HCT116 (cell line): ENCODE measurements around the gene NDOR1. TPM values are rescaled to one million over a fixed set of nuclear protein-coding genes. Genes with fewer than 3 reads are reported as not detected.

Experiments
- ATAC-seq: fragments of 200-7000 bp; cut with Tn5 transposase; 2 replicates; pipeline ENCODE4 v1.9.1; 2020; ENCODE audit warnings: mild to moderate bottlenecking, moderate library complexity
- BruUV-seq: library from RNA; stranded (reverse); fragments of 400-500 nt; replicated peaks from 2 replicates; lab custom pipeline; 2021; lab: Mats Ljungman, UMichigan
- CTCF ChIA-PET: fragments of 300-600 bp; sonication (Branson Sonifier 250); formaldehyde crosslinking; loops from one replicate; lab custom pipeline; 2021; ENCODE audit warnings: antibody characterized with exemption; lab: Charles Lee
- POLR2A ChIA-PET: fragments of 300-600, 350-600 bp; sonication (Branson Sonifier 250); formaldehyde crosslinking; loops from one replicate; lab custom pipeline; 2021; ENCODE audit warnings: antibody characterized with exemption; lab: Charles Lee
- RAD21 ChIA-PET, 2 experiments: fragments of 300-600 bp; sonication (Branson Sonifier 250); formaldehyde crosslinking; loops; one replicate each; lab custom pipeline; 2023; ENCODE audit warnings: low total read pairs in 2 of 2; ENCODE audit not compliant: uncharacterized antibody in 2 of 2, unreplicated experiment in 2 of 2, low non-redundant PET in 1 of 2; lab: Charles Lee
- DNase-seq: peaks from one replicate; pipeline ENCODE4 v3.0.0-alpha.2; 2010; ENCODE audit warnings: low read depth, low spot score
- H2AFZ ChIP-seq: fragments of 200-600 bp; shearing (Covaris generic), sonication (generic); 2 replicates; pipeline ENCODE4 v1.6.1; 2017; ENCODE audit warnings: low read depth, mixed run types, mixed read lengths, antibody characterized with exemption, low read length; ENCODE audit not compliant: poor library complexity, severe bottlenecking
- H3K27ac ChIP-seq: 2 replicates; pipeline ENCODE4 v1.5.1; 2012; ENCODE audit warnings: low read depth, low read length
- H3K27me3 ChIP-seq: fragments of 200-600 bp; sonication (generic); 2 replicates; pipeline ENCODE4 v1.6.1; 2016; ENCODE audit warnings: mixed run types, low read length, mixed read lengths; ENCODE audit not compliant: insufficient read depth
- H3K36me3 ChIP-seq, 2 experiments: fragments of 200-500 bp in 1 of 2; fragments of 200-600 bp in 1 of 2; sonication (Bioruptor generic) in 1 of 2; sonication (generic) in 1 of 2; 2 replicates each; pipeline versions ENCODE4 v1.5.1 to v1.6.1; 2014 to 2016; ENCODE audit warnings: low read length in 2 of 2, inconsistent platforms in 1 of 2, mixed read lengths in 1 of 2, mixed run types in 1 of 2; ENCODE audit not compliant: insufficient read depth in 2 of 2, control insufficient read depth in 1 of 2
- H3K4me1 ChIP-seq, 2 experiments: fragments of 200-600 bp in 1 of 2; sonication (generic) in 1 of 2; 2 replicates each; pipeline versions ENCODE4 v1.5.1 to v1.6.1; 2012 to 2017; ENCODE audit warnings: low read length in 2 of 2, inconsistent platforms in 1 of 2, mild to moderate bottlenecking in 1 of 2, mixed read lengths in 1 of 2, mixed run types in 1 of 2, moderate library complexity in 1 of 2; ENCODE audit not compliant: insufficient read depth in 2 of 2, control insufficient read depth in 1 of 2
- H3K4me2 ChIP-seq: fragments of 200-600 bp; sonication (generic); 2 replicates; pipeline ENCODE4 v1.6.1; 2017; ENCODE audit warnings: mixed run types, low read length, mixed read lengths
- H3K4me3 ChIP-seq, 2 experiments: fragments of 200-600 bp in 1 of 2; sonication (generic) in 1 of 2; replicated peaks in 1 of 2; 2 replicates each; pipeline ENCODE4 v1.5.1; 2011 to 2016; ENCODE audit warnings: low read length in 2 of 2, control low read depth in 1 of 2, low read depth in 1 of 2, mild to moderate bottlenecking in 1 of 2, mixed read lengths in 1 of 2, mixed run types in 1 of 2
- H3K79me2 ChIP-seq: fragments of 200-600 bp; sonication (generic); 2 replicates; pipeline ENCODE4 v1.6.1; 2017; ENCODE audit warnings: mild to moderate bottlenecking, mixed run types, low read length, moderate library complexity, mixed read lengths; ENCODE audit not compliant: insufficient read depth
- H3K9ac ChIP-seq: fragments of 200-600 bp; sonication (generic); 2 replicates; pipeline ENCODE4 v1.6.1; 2016; ENCODE audit warnings: low read length, mixed read lengths
- H3K9me2 ChIP-seq: fragments of 200-600 bp; sonication (generic), shearing (Covaris generic); 2 replicates; pipeline ENCODE4 v1.6.1; 2017; ENCODE audit warnings: mixed run types, mild to moderate bottlenecking, moderate library complexity; ENCODE audit not compliant: insufficient read depth
- H3K9me3 ChIP-seq, 2 experiments: fragments of 200-500 bp in 1 of 2; fragments of 200-600 bp in 1 of 2; sonication (Bioruptor generic) in 1 of 2; sonication (generic) in 1 of 2; 2 replicates each; pipeline ENCODE4 v1.6.1; 2014 to 2017; ENCODE audit warnings: low read length in 2 of 2, mixed read lengths in 2 of 2, inconsistent platforms in 1 of 2, low read depth in 1 of 2, mild to moderate bottlenecking in 1 of 2, mixed run types in 1 of 2, moderate library complexity in 1 of 2; ENCODE audit not compliant: control insufficient read depth in 1 of 2, insufficient read depth in 1 of 2
- H4K20me1 ChIP-seq: fragments of 200-600 bp; sonication (generic), shearing (Covaris generic); 2 replicates; pipeline ENCODE4 v1.6.1; 2017; ENCODE audit warnings: mixed run types, mild to moderate bottlenecking, moderate library complexity; ENCODE audit not compliant: insufficient read depth
- ATF3 ChIP-seq: IDR thresholded peaks from 2 replicates; pipeline ENCODE4 v1.6.1; 2012
- EGR1 ChIP-seq: IDR thresholded peaks from 2 replicates; pipeline ENCODE4 v1.6.1; 2012; ENCODE audit warnings: low read depth
- EZH2 ChIP-seq: fragments of 200-600 bp; sonication (generic); IDR thresholded peaks from 2 replicates; pipeline ENCODE4 v1.6.1; 2017; ENCODE audit warnings: antibody characterized with exemption, mixed run types
- POLR2AphosphoS5 ChIP-seq: IDR thresholded peaks from 2 replicates; pipeline ENCODE4 v1.6.1; 2011; ENCODE audit warnings: mild to moderate bottlenecking, low read depth, low read length, moderate library complexity
- YY1 ChIP-seq: IDR thresholded peaks from 2 replicates; pipeline ENCODE4 v1.6.1; 2011; ENCODE audit warnings: low read length, low read depth, moderate library complexity, mild to moderate bottlenecking; ENCODE audit not compliant: insufficient replicate concordance; ENCODE audit errors: extremely low read depth
- ZFX ChIP-seq: fragments of 450-650 bp; IDR thresholded peaks from 2 replicates; pipeline ENCODE4 v1.6.1; 2017
- ZNF274 ChIP-seq: fragments of 200-500 bp; sonication (Bioruptor generic); IDR thresholded peaks from 2 replicates; pipeline ENCODE4 v1.6.1; 2014; ENCODE audit warnings: mild to moderate bottlenecking, low read depth, low read length, inconsistent platforms
- intact Hi-C: fragments of 100-400 bp; cut with micrococcal nuclease; formaldehyde crosslinking; loops from 2 replicates; pipeline ENCODE4 v1.10.0; 2022
- total RNA-seq: library from RNA; stranded (reverse); gene quantifications from one replicate; pipeline ENCODE4 v1.2.1, GENCODE V29; 2021; ENCODE audit not compliant: unreplicated experiment
- TF ChIP-seq, protein P1 (sequence below), 3 experiments: fragments of 200-600 bp in 1 of 3; sonication (generic) in 1 of 3; IDR thresholded peaks in 2 of 3; conservative IDR thresholded peaks in 1 of 3; 2 replicates each; pipeline ENCODE4 v1.5.1; 2012 to 2017; ENCODE audit warnings: low read depth in 2 of 3, low read length in 2 of 3, antibody characterized with exemption in 1 of 3, borderline replicate concordance in 1 of 3, control low read depth in 1 of 3, mild to moderate bottlenecking in 1 of 3, mixed read lengths in 1 of 3, mixed run types in 1 of 3, moderate library complexity in 1 of 3; ENCODE audit not compliant: insufficient read depth in 1 of 3

NDOR1 gene
- total RNA-seq, 1 experiment from 2014 or later: 28.4 TPM

DNA sequence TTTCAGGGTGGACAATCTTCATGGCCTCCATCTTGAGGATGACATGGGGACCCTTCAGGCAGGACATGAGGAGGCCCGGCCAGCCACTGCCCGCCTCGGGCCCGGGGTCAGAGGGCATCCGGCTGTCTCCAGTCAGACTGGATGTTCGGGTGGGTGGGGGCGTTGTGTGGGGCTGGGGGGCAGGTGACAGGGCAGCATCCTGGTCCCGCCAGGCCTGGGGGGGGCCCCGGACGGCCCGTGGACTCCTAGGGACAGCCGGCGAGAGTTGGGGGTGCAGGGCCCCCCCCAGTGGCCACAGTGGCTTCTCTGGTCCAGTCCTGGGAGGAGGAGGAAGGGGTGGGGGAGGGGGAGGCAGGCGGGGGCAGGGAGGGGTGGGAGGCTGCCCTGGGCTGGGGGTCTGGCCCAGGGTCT is 15.6 kb downstream of the NDOR1 start:
- CTCF ChIA-PET: interaction anchor here (0.7 kb wide), 1 partner anchor 23 kb away, joined by 6 read pairs; no protein-coding TSS in a partner anchor
- peak overlapping the region; percentile 74 for H3K4me2 ChIP-seq
- H3K9me3 ChIP-seq: no peaks in the 10 kb centered on the region
- H3K4me3 ChIP-seq: peak overlapping the region; percentile 50 to 60; a peak in 3 of 4 replicates
- no peaks in the 10 kb centered on the region for H3K9me2 ChIP-seq
- RAD21 ChIA-PET: no interaction called here
- TF ChIP-seq EGR1: no peak
- no peak for TF ChIP-seq ZFX
- no peak for TF ChIP-seq ATF3
- no peak for TF ChIP-seq POLR2AphosphoS5
- TF ChIP-seq EZH2: no peak
- TF ChIP-seq YY1: no peak
- no peak for TF ChIP-seq ZNF274
- TF ChIP-seq, protein P1, sequence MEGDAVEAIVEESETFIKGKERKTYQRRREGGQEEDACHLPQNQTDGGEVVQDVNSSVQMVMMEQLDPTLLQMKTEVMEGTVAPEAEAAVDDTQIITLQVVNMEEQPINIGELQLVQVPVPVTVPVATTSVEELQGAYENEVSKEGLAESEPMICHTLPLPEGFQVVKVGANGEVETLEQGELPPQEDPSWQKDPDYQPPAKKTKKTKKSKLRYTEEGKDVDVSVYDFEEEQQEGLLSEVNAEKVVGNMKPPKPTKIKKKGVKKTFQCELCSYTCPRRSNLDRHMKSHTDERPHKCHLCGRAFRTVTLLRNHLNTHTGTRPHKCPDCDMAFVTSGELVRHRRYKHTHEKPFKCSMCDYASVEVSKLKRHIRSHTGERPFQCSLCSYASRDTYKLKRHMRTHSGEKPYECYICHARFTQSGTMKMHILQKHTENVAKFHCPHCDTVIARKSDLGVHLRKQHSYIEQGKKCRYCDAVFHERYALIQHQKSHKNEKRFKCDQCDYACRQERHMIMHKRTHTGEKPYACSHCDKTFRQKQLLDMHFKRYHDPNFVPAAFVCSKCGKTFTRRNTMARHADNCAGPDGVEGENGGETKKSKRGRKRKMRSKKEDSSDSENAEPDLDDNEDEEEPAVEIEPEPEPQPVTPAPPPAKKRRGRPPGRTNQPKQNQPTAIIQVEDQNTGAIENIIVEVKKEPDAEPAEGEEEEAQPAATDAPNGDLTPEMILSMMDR (IDR thresholded peaks at IDR 0.05 in 2 of 3, conservative IDR thresholded peaks at IDR 0.05 in 1 of 3; ENCODE audit: borderline replicate concordance in 1 of 3, insufficient read depth in 1 of 3, low read depth in 2 of 3, low read length in 2 of 3): no peak
- intact Hi-C loops: loop anchor here (10.0 kb wide), 1 partner anchor 436 kb away; no protein-coding TSS in a partner anchor
- BruUV-seq: no TSS peak
- no peak overlapping the region for H3K9ac ChIP-seq
- H3K79me2 ChIP-seq: no peaks in the 10 kb centered on the region
- no peak overlapping the region for H2AFZ ChIP-seq
- peaks cover 48 to 80% of the 10 kb centered on the region in 2 experiments for H3K4me1 ChIP-seq
- no peaks in the 10 kb centered on the region for H3K27me3 ChIP-seq
- H3K36me3 ChIP-seq: no peaks in the 10 kb centered on the region
- DNase-seq (no peak), ATAC-seq (no peak)
- POLR2A ChIA-PET: interaction anchor here (1.2 kb wide), 1 partner anchor 20 kb away, joined by 3 read pairs; the partner anchor contains the start of gene TUBB4B
- H3K27ac ChIP-seq: peak overlapping the region; percentile 98; the same call in 1 of the 2 replicates
- H4K20me1 ChIP-seq: no peaks in the 10 kb centered on the region
